Skin epidermis (tissue), 12 donors: ENCODE measurements around the gene RGS7.
"Not testable (repeated sequence)": the region's sequence is repeated elsewhere in the genome, so short reads cannot be mapped to it uniquely, and the experiment has no call there.

Source experiments
- H3K27ac ChIP-seq, 21 experiments: fragments of 200-600 bp; sonication (generic) in 11 of 21; one replicate each; pipeline ENCODE4 v1.5.0; 2020; ENCODE audit warnings: mild to moderate bottlenecking in 3 of 21, inconsistent platforms in 2 of 21, moderate library complexity in 2 of 21
- H3K4me3 ChIP-seq, 7 experiments: fragments of 200-600 bp; sonication (generic) in 2 of 7; one replicate each; pipeline ENCODE4 v1.5.0; 2020; ENCODE audit warnings: inconsistent platforms in 2 of 7, mild to moderate bottlenecking in 2 of 7, moderate library complexity in 1 of 7

The RGS7 gene

GRCh38 chr1:241275981-241276380 is 81.0 kb downstream of the RGS7 start:
- no peak overlapping the region for H3K4me3 ChIP-seq

GRCh38 chr1:241275226-241275625 is 81.8 kb downstream of the RGS7 start:
- Histone ChIP-seq H3K4me3 (no peak overlapping the region), H3K27ac (no peak overlapping the region)

More at GRCh38 chr1:241275981-241276380, 81.0 kb downstream of the RGS7 start:
- H3K27ac ChIP-seq: no peak overlapping the region

DNA sequence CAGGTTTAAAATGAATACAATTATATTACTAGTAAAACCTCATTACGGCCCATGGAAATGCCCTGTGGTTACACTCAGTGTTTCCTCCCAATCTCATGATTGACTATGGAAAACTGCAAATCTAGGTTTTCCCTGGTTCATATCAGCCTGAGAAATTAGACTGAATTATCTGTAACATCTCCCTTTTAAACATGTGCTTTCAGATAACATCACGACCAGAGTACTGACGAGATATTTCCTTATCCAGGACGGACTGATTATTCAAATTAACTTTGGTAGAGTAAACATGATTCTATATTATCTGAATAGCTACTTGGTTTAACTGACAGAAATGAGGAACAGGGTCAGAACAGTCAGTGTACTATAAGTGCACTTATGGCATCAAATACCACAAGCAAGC is 82.3 kb downstream of the RGS7 start:
- H3K4me3 ChIP-seq: no peak overlapping the region
- H3K27ac ChIP-seq: no peak overlapping the region

DNA sequence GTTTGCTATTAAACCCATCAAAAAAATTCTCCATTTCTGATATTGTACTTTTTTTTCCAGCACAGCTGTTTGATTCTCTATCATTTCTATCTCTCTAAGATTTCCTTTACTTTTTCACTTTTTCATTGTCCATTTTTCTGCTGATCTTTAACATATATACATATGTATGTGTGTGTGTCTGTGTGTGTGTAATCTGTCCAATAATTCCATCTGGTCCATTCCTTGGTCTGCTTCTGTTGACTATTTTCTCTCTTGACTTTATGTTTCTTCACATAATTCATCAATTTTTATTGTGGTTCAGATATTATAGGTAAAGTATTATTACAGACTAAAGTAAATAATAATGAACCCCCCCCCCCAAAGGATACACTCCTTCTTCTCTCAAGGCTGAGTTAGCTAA is 84.2 kb downstream of the RGS7 start:
- no peak overlapping the region for H3K4me3 ChIP-seq
- no peak overlapping the region for H3K27ac ChIP-seq

DNA sequence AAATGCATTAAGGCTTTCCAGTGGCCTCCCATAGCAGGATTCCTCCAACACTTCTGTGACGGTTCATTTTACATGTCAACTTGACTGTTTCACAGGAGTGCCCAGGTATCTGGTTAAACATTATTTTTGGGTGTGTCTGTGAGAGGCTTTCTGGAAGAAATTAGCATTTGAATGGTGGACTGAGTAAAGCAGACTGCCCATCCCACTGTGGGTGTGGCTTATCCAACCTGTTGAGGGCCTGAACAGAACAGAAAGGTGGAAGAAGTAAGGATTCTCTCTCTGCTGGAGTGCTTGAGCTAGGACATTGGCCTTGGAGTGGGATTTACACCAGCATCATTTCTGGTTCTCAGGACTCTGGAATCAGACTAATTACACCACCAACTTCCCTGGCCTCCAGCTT is 85.6 kb downstream of the RGS7 start:
- no peak overlapping the region for H3K27ac ChIP-seq
- H3K4me3 ChIP-seq: no peak overlapping the region

DNA sequence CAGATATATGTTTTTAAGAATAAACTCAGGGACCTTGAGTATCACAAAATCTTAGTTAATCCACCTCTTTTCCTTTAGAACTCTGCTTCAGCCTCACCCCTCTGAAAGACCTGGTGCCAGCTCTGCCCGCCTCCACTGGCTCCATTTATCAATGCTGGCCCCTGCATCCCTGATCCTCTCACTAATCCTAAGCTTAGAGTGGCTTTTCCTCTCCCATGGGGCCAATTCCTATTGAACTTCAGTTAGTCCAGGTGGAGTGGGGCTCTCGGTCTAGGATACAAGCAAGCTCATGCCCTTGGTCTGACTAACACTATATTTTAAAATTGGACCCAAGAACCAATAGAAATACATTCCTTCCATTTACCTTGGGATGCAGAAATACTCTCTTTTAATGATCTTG is 87.0 kb downstream of the RGS7 start:
- H3K4me3 ChIP-seq: no peak overlapping the region
- no peak overlapping the region for H3K27ac ChIP-seq

DNA sequence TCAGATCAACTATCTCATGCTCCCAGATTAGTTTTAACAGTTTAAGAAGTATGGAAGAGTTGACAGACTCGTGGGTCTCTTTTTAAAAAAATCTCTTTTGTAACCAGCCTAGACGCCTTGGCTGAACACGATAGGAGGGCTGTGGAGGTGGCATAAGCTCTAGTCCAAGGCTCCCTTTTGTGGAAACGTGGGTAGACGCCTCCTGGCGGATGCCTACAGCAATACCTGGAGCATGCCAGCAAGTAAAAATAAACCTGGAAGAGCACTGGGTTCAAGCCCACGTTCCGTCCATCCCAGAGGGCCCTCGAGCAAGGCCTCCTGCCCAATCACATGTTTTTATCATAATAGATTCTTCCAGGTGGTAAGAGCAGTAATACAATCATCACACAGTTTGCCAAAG is 87.9 kb downstream of the RGS7 start:
- no peak overlapping the region for H3K4me3 ChIP-seq
- H3K27ac ChIP-seq: no peak overlapping the region

- H3K27ac ChIP-seq: no peak overlapping the region
These were observed 90.9 kb downstream of the RGS7 start for GRCh38 chr1:241266121-241266520.

GRCh38 chr1:241265428-241265827 is 91.6 kb downstream of the RGS7 start:
- Histone ChIP-seq H3K4me3 (no peak overlapping the region), H3K27ac (no peak overlapping the region)

More at GRCh38 chr1:241266121-241266520, 90.9 kb downstream of the RGS7 start:
- no peak overlapping the region for H3K4me3 ChIP-seq

- H3K27ac ChIP-seq: no peak overlapping the region
These were observed 93.7 kb downstream of the RGS7 start for GRCh38 chr1:241263346-241263745.

DNA sequence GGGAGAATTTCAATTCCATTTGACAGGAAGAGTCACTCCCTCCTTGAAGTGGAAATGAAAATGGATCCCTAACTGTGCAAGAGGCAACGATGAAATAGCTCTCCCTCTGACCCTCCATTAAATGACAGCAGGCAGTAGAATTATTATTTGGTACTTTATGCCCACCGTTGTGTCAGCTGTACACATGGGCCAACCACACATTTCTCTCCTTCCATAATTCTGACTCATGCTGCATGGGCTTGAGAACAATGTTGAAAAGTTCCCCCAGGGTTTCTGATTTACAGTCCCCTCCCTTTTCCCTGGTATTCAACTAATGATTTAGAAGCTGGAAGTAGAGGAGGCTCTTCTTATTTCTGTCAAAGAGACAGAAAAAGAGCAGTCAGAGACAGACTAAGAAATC is 103.5 kb downstream of the RGS7 start:
- no peak overlapping the region for H3K4me3 ChIP-seq
- H3K27ac ChIP-seq: no peak overlapping the region

More at GRCh38 chr1:241263346-241263745, 93.7 kb downstream of the RGS7 start:
- no peak overlapping the region for H3K4me3 ChIP-seq

DNA sequence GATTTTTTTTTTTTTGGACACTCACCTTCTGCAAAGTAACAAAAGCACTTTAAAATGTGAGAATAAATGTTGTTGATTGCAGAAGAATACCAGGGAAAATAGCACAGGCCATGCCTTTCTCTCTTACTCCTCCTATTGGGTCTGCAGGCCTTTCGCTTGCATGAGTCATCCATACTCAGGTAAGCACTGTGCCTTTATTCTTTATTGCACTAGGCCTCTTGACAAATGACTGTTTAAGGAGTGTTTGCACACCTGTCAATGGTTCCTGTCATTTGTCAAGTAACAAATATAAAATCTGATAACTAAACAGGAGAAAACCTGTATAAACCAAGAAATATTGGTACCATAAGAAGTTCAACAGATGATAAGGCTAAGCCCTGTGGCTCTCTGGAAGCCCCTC is 106.5 kb downstream of the RGS7 start:
- H3K27ac ChIP-seq: no peak overlapping the region
- H3K4me3 ChIP-seq: no peak overlapping the region

DNA sequence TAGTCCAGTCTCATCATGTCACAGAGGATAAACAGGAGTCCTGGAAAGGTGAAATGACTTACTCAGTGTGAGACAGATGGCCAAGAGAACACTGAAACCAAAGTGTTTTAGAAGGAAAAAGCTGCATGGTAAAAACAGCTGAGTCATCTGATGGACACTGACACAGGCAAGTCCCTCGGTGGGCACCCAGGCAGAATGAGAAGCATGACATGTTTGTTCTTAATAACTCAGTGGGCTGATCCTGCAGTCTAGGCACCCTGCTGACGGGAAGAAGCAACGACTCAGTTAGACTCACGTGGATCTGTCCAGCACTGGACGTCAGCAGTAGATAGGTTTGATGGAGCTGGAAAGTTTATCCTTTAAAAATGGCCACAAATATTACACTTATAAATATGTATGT is 116.9 kb downstream of the RGS7 start:
- no peak overlapping the region for H3K4me3 ChIP-seq
- no peak overlapping the region for H3K27ac ChIP-seq

GRCh38 chr1:241237873-241238272 is 119.1 kb downstream of the RGS7 start:
- Histone ChIP-seq H3K4me3 (no peak overlapping the region), H3K27ac (no peak overlapping the region)

DNA sequence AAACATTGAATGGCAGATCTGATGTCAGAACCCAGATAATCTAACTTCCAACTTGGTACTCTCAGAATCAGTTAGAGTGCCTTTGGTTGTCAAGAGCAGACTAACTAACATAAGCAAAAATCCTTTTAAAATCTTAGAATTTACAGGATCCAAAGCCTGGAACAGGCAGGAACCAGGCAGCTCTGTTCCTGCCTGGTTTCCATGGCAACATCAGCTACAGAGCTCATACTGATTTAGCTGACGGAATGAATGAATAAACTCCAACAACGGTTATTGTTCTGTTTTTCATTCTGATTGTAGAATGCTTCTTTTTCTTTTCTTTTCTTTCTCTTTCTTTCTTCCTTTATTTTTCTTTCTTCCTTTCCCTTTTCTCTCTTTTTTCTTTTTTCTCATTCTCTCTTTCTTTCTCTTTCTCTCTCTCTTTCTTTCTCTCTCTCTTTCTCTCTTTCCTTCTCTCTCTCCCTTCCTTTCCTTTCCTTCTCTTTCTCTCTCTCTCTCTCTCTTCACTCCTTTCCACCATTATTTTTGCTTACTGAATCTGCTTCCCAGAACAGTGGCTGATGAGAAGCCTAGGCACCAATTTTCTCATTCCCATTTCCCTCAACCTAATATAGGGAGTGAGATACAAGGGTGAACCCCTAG is 121.6 kb downstream of the RGS7 start:
- Histone ChIP-seq H3K27ac (no peak overlapping the region), H3K4me3 (no peak overlapping the region)

GRCh38 chr1:241229711-241230110 is 127.3 kb downstream of the RGS7 start:
- Histone ChIP-seq H3K4me3 (no peak overlapping the region), H3K27ac (no peak overlapping the region)

DNA sequence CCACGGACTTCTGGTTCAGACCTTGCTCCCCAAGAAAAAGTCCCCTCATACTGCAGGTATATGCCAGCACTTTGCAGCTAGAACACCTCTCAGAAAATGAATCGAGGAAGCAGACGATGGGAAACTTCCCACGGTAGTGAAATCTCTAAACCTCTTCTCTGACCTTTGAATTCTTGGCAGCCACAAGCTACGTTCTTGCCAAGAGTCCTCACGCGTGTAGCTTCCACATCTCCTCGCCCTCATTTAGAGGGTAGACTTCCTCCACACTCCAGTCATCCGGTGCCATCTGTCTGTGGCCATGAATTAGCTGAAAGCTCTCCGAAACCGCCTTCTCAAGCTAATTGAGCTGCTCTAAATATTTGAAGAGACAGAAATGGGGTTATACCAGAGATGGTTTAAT is 127.8 kb downstream of the RGS7 start:
- Histone ChIP-seq H3K27ac (no peak overlapping the region), H3K4me3 (no peak overlapping the region)

DNA sequence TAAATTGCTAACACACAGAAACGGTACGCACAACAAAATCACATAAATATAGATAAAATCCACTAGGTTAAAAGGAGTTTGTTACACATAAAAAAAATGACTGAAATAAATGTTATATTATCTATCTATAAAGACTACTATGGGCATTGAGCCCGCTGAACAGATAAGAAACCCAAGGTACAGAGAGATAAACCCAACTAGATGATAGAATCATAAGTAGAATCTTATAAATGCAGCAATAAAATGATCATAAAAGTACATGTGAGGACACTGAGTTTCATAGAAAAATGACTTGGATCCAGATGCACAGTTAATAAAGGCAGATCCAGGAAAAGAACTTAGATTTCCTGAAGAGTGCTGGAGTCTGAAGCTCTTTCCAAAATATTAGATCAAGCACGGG is 128.7 kb downstream of the RGS7 start:
- H3K4me3 ChIP-seq: no peak overlapping the region
- no peak overlapping the region for H3K27ac ChIP-seq

- Histone ChIP-seq H3K27ac (no peak overlapping the region), H3K4me3 (no peak overlapping the region)
These were observed 131.3 kb downstream of the RGS7 start for GRCh38 chr1:241225741-241226140.

DNA sequence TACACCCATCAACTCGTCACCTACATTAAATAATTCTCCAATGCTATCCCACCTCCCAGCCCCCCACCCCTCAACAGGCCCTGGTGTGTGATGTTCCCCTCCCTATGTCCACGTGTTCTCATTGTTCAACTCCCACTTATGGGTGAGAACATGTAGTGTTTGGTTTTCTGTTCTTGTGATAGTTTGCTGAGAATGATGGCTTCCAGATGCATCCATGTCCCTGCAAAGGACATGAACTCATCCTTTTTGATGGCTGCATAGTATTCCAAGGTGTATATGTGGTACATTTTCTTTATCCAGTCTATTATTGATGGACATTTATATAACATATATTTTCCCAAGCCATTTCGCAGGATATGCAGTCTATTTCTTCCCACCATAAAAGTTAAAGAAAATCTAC is 132.8 kb downstream of the RGS7 start:
- not testable (repeated sequence) for H3K4me3 ChIP-seq, H3K27ac ChIP-seq

GRCh38 chr1:241222813-241223212 is 134.2 kb downstream of the RGS7 start:
- not testable (repeated sequence) for H3K27ac ChIP-seq, H3K4me3 ChIP-seq

DNA sequence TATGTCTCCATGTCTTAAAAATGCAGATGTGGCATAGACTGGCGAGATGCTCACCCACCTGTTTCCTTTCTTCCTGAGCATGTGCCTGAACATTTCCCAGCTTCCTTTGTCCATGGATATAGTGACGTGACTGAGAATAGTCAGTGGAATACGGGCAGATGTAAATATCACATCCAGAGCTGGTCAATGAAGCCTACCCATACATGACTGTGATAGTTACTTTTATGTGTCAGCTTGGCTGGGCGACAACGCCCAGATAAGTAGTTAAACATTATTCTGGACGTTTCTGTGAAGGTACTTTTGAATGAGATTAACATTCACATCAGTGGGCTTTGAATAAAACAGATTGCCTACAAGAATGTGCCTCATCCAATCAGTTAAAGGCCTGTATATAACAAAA is 135.7 kb downstream of the RGS7 start:
- Histone ChIP-seq H3K27ac (no peak overlapping the region), H3K4me3 (no peak overlapping the region)
